Stomach (tissue), 9 donors: ENCODE data around the gene KCNMB4. TPM values are rescaled to one million over a fixed set of nuclear protein-coding genes. Genes with fewer than 3 reads are reported as not detected.

ENCODE experiments used
- DNase-seq, 2 donors: peaks; one replicate each; pipeline versions ENCODE4 v3.0.0 to v3.0.0-alpha.2; 2013 to 2019
- H3K27ac ChIP-seq, 5 donors: fragments of 200-600 bp in 4 of 5; sonication (generic) in 4 of 5; one replicate each; pipeline ENCODE4 v1.5.1; 2013 to 2019; ENCODE audit warnings: mild to moderate bottlenecking in 1 of 5, moderate library complexity in 1 of 5
- H3K27me3 ChIP-seq, 3 donors: fragments of 200-600 bp; sonication (generic); one replicate each; pipeline ENCODE4 v1.5.1; 2017 to 2019; ENCODE audit warnings: mixed run types in 1 of 3
- H3K36me3 ChIP-seq, 4 donors: fragments of 200-600 bp; sonication (generic); 1 replicate in 3 of 4; 2 replicates in 1 of 4; pipeline ENCODE4 v1.5.1; 2016 to 2019
- H3K4me1 ChIP-seq, 4 donors: fragments of 200-600 bp; sonication (generic); one replicate each; pipeline ENCODE4 v1.5.1; 2016 to 2019
- H3K4me3 ChIP-seq, 4 donors: fragments of 200-600 bp; sonication (generic) in 3 of 4; one replicate each; pipeline ENCODE4 v1.5.1; 2016 to 2019; ENCODE audit warnings: mild to moderate bottlenecking in 1 of 4
- H3K9me3 ChIP-seq, 4 donors: fragments of 200-600 bp; sonication (generic); one replicate each; pipeline ENCODE4 v1.5.1; 2016 to 2019
- EP300 ChIP-seq: sonication (generic); formaldehyde crosslinking; IDR thresholded peaks from one replicate; pipeline ENCODE4 v1.6.1; 2017; ENCODE audit warnings: antibody characterized with exemption
- POLR2A ChIP-seq, 4 donors: fragments of 450-650 bp; IDR thresholded peaks; one replicate each; pipeline ENCODE4 v1.6.1; 2016; ENCODE audit warnings: antibody characterized with exemption in 4 of 4, control low read depth in 2 of 4, mild to moderate bottlenecking in 1 of 4, moderate library complexity in 1 of 4
- POLR2AphosphoS5 ChIP-seq, 3 donors: sonication (generic); formaldehyde crosslinking; IDR thresholded peaks; one replicate each; pipeline ENCODE4 v1.6.1; 2016; ENCODE audit warnings: antibody characterized with exemption in 3 of 3
- WGBS, 5 donors: extraction: QIAGEN DNeasy Blood & Tissue Kit in 3 of 5; methylation state at CpG; one replicate each; pipeline versions ENCODE4 v1.1.5 to v1.1.7; 2013 to 2018; 5-methylcytosine and 5-hydroxymethylcytosine counted together
- intact Hi-C: fragments of 100-400 bp; cut with DNase I; formaldehyde crosslinking; loops from one replicate; pipeline ENCODE4 v1.15.1; 2023; ENCODE audit warnings: low total_unique reads
- polyA plus RNA-seq, 3 donors: library from polyadenylated mRNA; stranded (reverse); fragments of 200-250 nt; gene quantifications; one replicate each; pipeline ENCODE4 v1.2.3, GENCODE V29; 2013
- total RNA-seq, 5 donors: library from RNA; depleted of rRNA; stranded (reverse); fragments of >200 nt; gene quantifications; one replicate each; pipeline versions ENCODE4 v1.1.0 to v1.2.3, GENCODE V29; 2014 to 2016
- TF ChIP-seq, protein P1 (sequence below), 7 experiments: fragments of 450-650 bp in 4 of 7; fragments of 200-600 bp in 3 of 7; sonication (generic) in 3 of 7; IDR thresholded peaks; one replicate each; pipeline ENCODE4 v1.5.1; 2016 to 2019; ENCODE audit warnings: antibody characterized with exemption in 7 of 7, control low read depth in 2 of 7, mild to moderate bottlenecking in 1 of 7
- donor health status: healthy with polysubstance abuse.
- donor health status: Bipolar disorder and iron deficiency.
- donor health status: healthy.

KCNMB4 gene
- total and polyA plus RNA-seq, 8 donors: under 0.01 to 6.2 (median 2.0) TPM; not detected in 2

DNA sequence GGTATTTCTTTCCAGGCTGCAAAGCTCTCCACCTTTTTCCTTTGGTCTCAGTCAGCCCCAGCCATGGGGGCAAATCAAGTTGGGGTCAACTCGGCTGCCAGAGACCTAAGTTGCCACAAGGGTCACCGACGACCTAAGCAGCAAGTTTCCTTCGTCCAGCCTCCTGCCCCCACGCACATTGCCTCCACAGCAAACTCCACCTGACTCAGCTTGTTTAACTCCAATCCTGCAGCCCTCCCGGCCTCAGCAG lies 767 bp upstream of the KCNMB4 start:
- DNase-seq: no peak
- peaks cover 0 to 40% (median 21%) of the 10 kb centered on the region in 3 donors for H3K27me3 ChIP-seq
- peak overlapping the region; percentile 66 to 91 (median 78) for H3K4me3 ChIP-seq
- intact Hi-C loops: no loop called here
- 0 to 5% (median 1%) methylated on average over 5 to 6 of the region's 6 CpGs for WGBS, 5 donors
- no peaks in the 10 kb centered on the region for H3K36me3 ChIP-seq
- no peaks in the 10 kb centered on the region for H3K9me3 ChIP-seq
- TF ChIP-seq POLR2A (IDR thresholded peaks at IDR 0.05) (no peak), EP300 (no peak), POLR2AphosphoS5 (IDR thresholded peaks at IDR 0.05) (no peak)
- TF ChIP-seq, protein P1, sequence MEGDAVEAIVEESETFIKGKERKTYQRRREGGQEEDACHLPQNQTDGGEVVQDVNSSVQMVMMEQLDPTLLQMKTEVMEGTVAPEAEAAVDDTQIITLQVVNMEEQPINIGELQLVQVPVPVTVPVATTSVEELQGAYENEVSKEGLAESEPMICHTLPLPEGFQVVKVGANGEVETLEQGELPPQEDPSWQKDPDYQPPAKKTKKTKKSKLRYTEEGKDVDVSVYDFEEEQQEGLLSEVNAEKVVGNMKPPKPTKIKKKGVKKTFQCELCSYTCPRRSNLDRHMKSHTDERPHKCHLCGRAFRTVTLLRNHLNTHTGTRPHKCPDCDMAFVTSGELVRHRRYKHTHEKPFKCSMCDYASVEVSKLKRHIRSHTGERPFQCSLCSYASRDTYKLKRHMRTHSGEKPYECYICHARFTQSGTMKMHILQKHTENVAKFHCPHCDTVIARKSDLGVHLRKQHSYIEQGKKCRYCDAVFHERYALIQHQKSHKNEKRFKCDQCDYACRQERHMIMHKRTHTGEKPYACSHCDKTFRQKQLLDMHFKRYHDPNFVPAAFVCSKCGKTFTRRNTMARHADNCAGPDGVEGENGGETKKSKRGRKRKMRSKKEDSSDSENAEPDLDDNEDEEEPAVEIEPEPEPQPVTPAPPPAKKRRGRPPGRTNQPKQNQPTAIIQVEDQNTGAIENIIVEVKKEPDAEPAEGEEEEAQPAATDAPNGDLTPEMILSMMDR (IDR thresholded peaks at IDR 0.05): no peak
- H3K4me1 ChIP-seq: peaks cover 14 to 27% (median 25%) of the 10 kb centered on the region in 4 donors
- H3K27ac ChIP-seq: no peak overlapping the region

DNA sequence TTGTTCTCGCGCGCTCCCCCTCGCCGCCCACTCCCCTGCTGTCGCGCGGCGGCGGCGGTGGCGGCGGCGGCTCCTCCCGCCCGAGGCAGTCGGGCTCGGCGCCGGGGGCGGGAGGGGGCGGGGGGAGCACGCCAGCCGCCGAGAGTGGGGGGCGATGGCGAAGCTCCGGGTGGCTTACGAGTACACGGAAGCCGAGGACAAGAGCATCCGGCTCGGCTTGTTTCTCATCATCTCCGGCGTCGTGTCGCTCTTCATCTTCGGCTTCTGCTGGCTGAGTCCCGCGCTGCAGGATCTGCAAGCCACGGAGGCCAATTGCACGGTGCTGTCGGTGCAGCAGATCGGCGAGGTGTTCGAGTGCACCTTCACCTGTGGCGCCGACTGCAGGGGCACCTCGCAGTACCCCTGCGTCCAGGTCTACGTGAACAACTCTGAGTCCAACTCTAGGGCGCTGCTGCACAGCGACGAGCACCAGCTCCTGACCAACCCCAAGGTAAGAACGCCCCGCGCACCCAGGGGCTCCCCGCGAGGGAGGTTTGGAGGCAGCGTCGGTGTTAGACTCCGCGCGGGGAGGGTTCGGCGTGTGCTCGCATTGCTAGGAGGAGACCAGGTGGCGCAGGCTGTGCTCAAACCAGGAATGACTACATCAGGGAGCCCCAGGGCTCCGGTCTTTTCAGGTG lies 629 bp downstream of the KCNMB4 start:
- peak; percentile 40 to 80 for DNase-seq
- H3K9me3 ChIP-seq: no peaks in the 10 kb centered on the region
- peaks cover 0 to 39% (median 21%) of the 10 kb centered on the region in 3 donors for H3K27me3 ChIP-seq
- H3K4me1 ChIP-seq: peaks cover 14 to 27% (median 25%) of the 10 kb centered on the region in 4 donors
- peak overlapping the region; percentile 66 to 91 (median 78) for H3K4me3 ChIP-seq
- no peaks in the 10 kb centered on the region for H3K36me3 ChIP-seq
- TF ChIP-seq, protein P1 (IDR thresholded peaks at IDR 0.05): no peak
- TF ChIP-seq POLR2AphosphoS5 (IDR thresholded peaks at IDR 0.05) (no peak), POLR2A (IDR thresholded peaks at IDR 0.05) (no peak), EP300 (no peak)
- H3K27ac ChIP-seq: peak overlapping the region in 3 of 5 donors; percentile 8 to 67 (median 62)
- 0 to 1% (median 0%) methylated on average over 31 to 69 of the region's 69 CpGs for WGBS, 5 donors
- intact Hi-C loops: no loop called here

DNA sequence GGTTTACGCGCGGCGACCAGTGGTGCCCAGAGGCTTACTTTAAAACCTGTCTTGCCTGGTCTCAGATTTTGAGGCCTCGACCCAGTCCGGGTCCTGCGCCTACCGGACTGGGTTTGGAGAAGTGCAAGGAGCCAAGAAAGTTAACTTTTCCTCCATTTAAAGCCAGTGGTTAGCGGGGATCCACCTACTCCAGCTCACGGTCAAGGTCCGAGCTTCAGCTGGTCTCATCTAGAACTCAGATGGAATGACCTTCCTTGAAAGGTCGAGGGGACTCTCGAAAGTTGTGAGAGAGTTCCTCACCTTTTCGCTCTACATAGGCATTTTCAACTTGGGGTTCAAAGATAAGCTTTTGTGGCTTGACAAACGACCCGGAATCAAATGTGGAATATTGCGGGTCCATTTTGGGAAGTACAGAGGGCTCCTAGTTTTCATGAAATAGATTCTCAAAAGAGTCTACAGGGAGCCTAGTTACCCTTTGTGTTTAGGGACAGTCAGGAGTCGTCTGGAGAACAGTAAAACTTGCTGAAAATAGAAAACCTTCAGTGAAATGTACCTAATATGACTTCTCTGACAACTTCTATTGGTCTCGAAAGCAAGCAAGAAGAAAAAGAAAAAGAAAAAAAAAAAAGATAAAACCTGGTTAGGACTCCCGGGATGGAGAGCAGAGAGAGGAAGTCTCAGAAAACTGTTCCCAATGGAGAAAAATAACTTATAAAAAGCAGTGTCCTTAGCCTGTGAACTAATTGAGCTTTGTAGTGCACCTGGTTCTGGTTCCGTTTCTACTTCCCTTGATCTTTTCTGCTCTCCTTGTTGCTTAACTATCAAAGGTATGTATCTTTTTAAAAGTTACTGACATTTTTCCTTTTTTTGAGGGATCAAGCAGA lies 1.4 kb downstream of the KCNMB4 start:
- 9 to 12% (median 11%) methylated on average over 17 to 21 of the region's 21 CpGs for WGBS, 5 donors
- TF ChIP-seq, protein P1 (IDR thresholded peaks at IDR 0.05): no peak
- TF ChIP-seq POLR2A (IDR thresholded peaks at IDR 0.05): no peak
- no peak for TF ChIP-seq EP300
- TF ChIP-seq POLR2AphosphoS5 (IDR thresholded peaks at IDR 0.05): no peak
- Histone ChIP-seq H3K36me3 (no peaks in the 10 kb centered on the region), H3K9me3 (no peaks in the 10 kb centered on the region), H3K27me3 (peaks cover 0 to 35% (median 21%) of the 10 kb centered on the region in 3 donors), H3K27ac (peak overlapping the region in 2 of 5 donors; percentile 62 to 67), H3K4me1 (peaks cover 14 to 27% (median 25%) of the 10 kb centered on the region in 4 donors), H3K4me3 (peak overlapping the region; percentile 66 to 91 (median 78))
- no peak for DNase-seq
- intact Hi-C loops: no loop called here

DNA sequence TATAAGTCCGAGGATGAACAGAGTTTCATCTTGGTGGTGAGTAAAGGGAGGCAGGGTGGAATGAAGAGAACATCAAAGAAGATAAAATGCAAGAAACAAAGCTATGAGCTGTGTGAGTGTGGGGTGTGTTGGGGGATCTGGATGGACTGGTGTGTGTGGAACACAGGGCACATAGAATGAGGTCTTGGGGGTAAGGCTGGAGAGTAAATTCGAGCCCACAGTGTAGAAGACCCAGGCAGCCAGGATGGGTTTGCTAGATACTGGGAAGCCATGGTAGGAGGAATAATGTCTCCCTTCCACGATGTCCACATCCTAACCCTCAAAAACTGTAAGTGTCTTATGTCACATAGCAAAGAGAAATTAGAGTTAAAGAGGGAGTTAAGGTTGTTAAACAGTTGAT lies 6.8 kb downstream of the KCNMB4 start:
- Histone ChIP-seq H3K4me1 (peaks cover 0 to under 1% (median 0%) of the 10 kb centered on the region in 4 donors), H3K27ac (no peak overlapping the region), H3K36me3 (no peaks in the 10 kb centered on the region), H3K4me3 (no peak overlapping the region), H3K27me3 (peaks cover 0 to 1% (median 0%) of the 10 kb centered on the region in 3 donors), H3K9me3 (no peaks in the 10 kb centered on the region)
- intact Hi-C loops: no loop called here
- WGBS, 5 donors: 88 to 98% (median 93%) methylated on average over 3 of the region's 3 CpGs
- TF ChIP-seq EP300 (no peak), POLR2AphosphoS5 (IDR thresholded peaks at IDR 0.05) (no peak), POLR2A (IDR thresholded peaks at IDR 0.05) (no peak)
- TF ChIP-seq, protein P1 (IDR thresholded peaks at IDR 0.05): no peak
- no peak for DNase-seq
